NCI-H2081 (cell line): ENCODE data around the gene DUSP28.

Experiments used
- DNase-seq, 2 experiments: peaks; one replicate each; lab custom pipeline; 2025; lab: John Stamatoyannopoulos, UW

The DUSP28 gene

GRCh38 chr2:240599141-240599583 is 39.0 kb downstream of the DUSP28 start:
- no peak for DNase-seq

GRCh38 chr2:240600451-240600961 is 40.3 kb downstream of the DUSP28 start:
- no peak for DNase-seq

GRCh38 chr2:240601061-240601830 is 41.1 kb downstream of the DUSP28 start:
- DNase-seq = no peak

GRCh38 chr2:240601831-240602160 is 41.6 kb downstream of the DUSP28 start:
- no peak for DNase-seq

- DNase-seq = no peak
Measured at GRCh38 chr2:240602266-240603050, 42.3 kb downstream of the DUSP28 start.

- no peak for DNase-seq
Measured at GRCh38 chr2:240603081-240603835, 43.1 kb downstream of the DUSP28 start.

- DNase-seq = no peak
Measured at GRCh38 chr2:240603846-240604245, 43.7 kb downstream of the DUSP28 start.

- no peak for DNase-seq
Measured at GRCh38 chr2:240604291-240604938, 44.3 kb downstream of the DUSP28 start.

- no peak for DNase-seq
Measured at GRCh38 chr2:240604939-240605716, 45.0 kb downstream of the DUSP28 start.

- no peak for DNase-seq
Measured at GRCh38 chr2:240605867-240606743, 45.9 kb downstream of the DUSP28 start.

GRCh38 chr2:240611601-240612210 is 51.5 kb downstream of the DUSP28 start:
- DNase-seq = no peak
